GM19099 (cell line): Measurements from ENCODE around the gene ABR.

Source experiments
- POLR2A ChIP-seq: IDR thresholded peaks from 3 replicates; pipeline ENCODE4 v1.6.1; 2011; ENCODE audit warnings: low read depth; ENCODE audit not compliant: insufficient read length; ENCODE audit errors: extremely low read depth

ABR gene

GRCh38 chr17:1090465-1091189 lies 89.2 kb downstream of the ABR start:
- TF ChIP-seq POLR2A = no peak

- TF ChIP-seq POLR2A = no peak
Observed at GRCh38 chr17:1089915-1090314, 89.9 kb downstream of the ABR start.

- no peak for TF ChIP-seq POLR2A
Observed at GRCh38 chr17:1087381-1088241, 92.2 kb downstream of the ABR start.

- no peak for TF ChIP-seq POLR2A
Observed at GRCh38 chr17:1083451-1084187, 96.2 kb downstream of the ABR start.

GRCh38 chr17:1082579-1082978 lies 97.2 kb downstream of the ABR start:
- TF ChIP-seq POLR2A = no peak

GRCh38 chr17:1078831-1079561 lies 100.8 kb downstream of the ABR start:
- TF ChIP-seq POLR2A = no peak

GRCh38 chr17:1077986-1078711 lies 101.6 kb downstream of the ABR start:
- no peak for TF ChIP-seq POLR2A

GRCh38 chr17:1077581-1077985 lies 102.2 kb downstream of the ABR start:
- TF ChIP-seq POLR2A = no peak

- no peak for TF ChIP-seq POLR2A
Observed at GRCh38 chr17:1076982-1077302, 102.8 kb downstream of the ABR start.

GRCh38 chr17:1076299-1076981 lies 103.3 kb downstream of the ABR start:
- TF ChIP-seq POLR2A = no peak

GRCh38 chr17:1074886-1075605 lies 104.7 kb downstream of the ABR start:
- TF ChIP-seq POLR2A = no peak

GRCh38 chr17:1073241-1073962 lies 106.4 kb downstream of the ABR start:
- TF ChIP-seq POLR2A = no peak

- TF ChIP-seq POLR2A = no peak
Observed at GRCh38 chr17:1072551-1072961, 107.2 kb downstream of the ABR start.
